CD8-positive, alpha-beta memory T cell (primary cell): ENCODE data around the gene THRA. TPM values are rescaled to one million over a fixed set of nuclear protein-coding genes. Genes with fewer than 3 reads are reported as not detected.

Experiments used
- CTCF ChIA-PET: fragments of 350-600 bp; sonication (Branson Sonifier 250); formaldehyde crosslinking; loops from one replicate; lab custom pipeline; 2021; ENCODE audit warnings: antibody characterized with exemption; lab: Charles Lee
- POLR2A ChIA-PET: fragments of 350-600 bp; sonication (Branson Sonifier 250); formaldehyde crosslinking; loops from one replicate; lab custom pipeline; 2021; ENCODE audit warnings: antibody characterized with exemption; lab: Charles Lee
- DNase-seq, 5 donors: peaks; one replicate each; pipeline versions ENCODE4 v3.0.0 to v3.0.0-alpha.2; 2020 to 2022; ENCODE audit warnings: mixed read lengths in 1 of 5
- H3K27ac ChIP-seq: one replicate; pipeline ENCODE4 v1.7.0; 2013; ENCODE audit warnings: low read depth, mild to moderate bottlenecking, low read length, moderate library complexity
- H3K27me3 ChIP-seq: 2 replicates; pipeline ENCODE4 v1.7.0; 2013; ENCODE audit warnings: low read length, mild to moderate bottlenecking; ENCODE audit not compliant: insufficient read depth, poor library complexity, severe bottlenecking
- H3K36me3 ChIP-seq: 2 replicates; pipeline ENCODE4 v1.7.0; 2013; ENCODE audit warnings: mild to moderate bottlenecking, low read length, moderate library complexity; ENCODE audit not compliant: insufficient read depth
- H3K4me1 ChIP-seq: 2 replicates; pipeline ENCODE4 v1.7.0; 2013; ENCODE audit warnings: mild to moderate bottlenecking, low read length, moderate library complexity; ENCODE audit not compliant: insufficient read depth
- H3K4me3 ChIP-seq: 2 replicates; pipeline ENCODE4 v1.7.0; 2013; ENCODE audit warnings: mild to moderate bottlenecking, low read length
- H3K9me3 ChIP-seq: 2 replicates; pipeline ENCODE4 v1.7.0; 2013; ENCODE audit warnings: mild to moderate bottlenecking, low read length
- H3K27ac Mint-ChIP-seq, 8 donors: one replicate each; pipeline ENCODE4 v1.8.0; 2020 to 2021; ENCODE audit warnings: mixed read lengths in 8 of 8, mild to moderate bottlenecking in 6 of 8, inconsistent platforms in 3 of 8, moderate library complexity in 3 of 8
- H3K27me3 Mint-ChIP-seq, 2 donors: one replicate each; pipeline ENCODE4 v1.8.0; 2020 to 2021; ENCODE audit warnings: mixed read lengths in 2 of 2, mild to moderate bottlenecking in 1 of 2, moderate library complexity in 1 of 2
- H3K36me3 Mint-ChIP-seq, 3 donors: one replicate each; pipeline ENCODE4 v1.8.0; 2020 to 2021; ENCODE audit warnings: mixed read lengths in 3 of 3, inconsistent platforms in 1 of 3, mild to moderate bottlenecking in 1 of 3
- H3K4me1 Mint-ChIP-seq, 3 donors: one replicate each; pipeline ENCODE4 v1.8.0; 2020 to 2021; ENCODE audit warnings: mixed read lengths in 3 of 3, inconsistent platforms in 1 of 3, mild to moderate bottlenecking in 1 of 3
- H3K4me3 Mint-ChIP-seq, 7 donors: one replicate each; pipeline ENCODE4 v1.8.0; 2020 to 2021; ENCODE audit warnings: mixed read lengths in 7 of 7, mild to moderate bottlenecking in 6 of 7, moderate library complexity in 4 of 7, inconsistent platforms in 2 of 7
- H3K9me3 Mint-ChIP-seq, 5 donors: one replicate each; pipeline ENCODE4 v1.8.0; 2020 to 2022; ENCODE audit warnings: mixed read lengths in 5 of 5, mild to moderate bottlenecking in 3 of 5, moderate library complexity in 2 of 5, inconsistent platforms in 1 of 5
- polyA plus RNA-seq: library from polyadenylated mRNA; unstranded; fragments of 300-500 nt; fragmentation: Illumina TruSeq; gene quantifications from one replicate; pipeline ENCODE4 v1.2.3, GENCODE V29; 2021
- total RNA-seq, 2 experiments: library from RNA; stranded (reverse); gene quantifications; one replicate each; pipeline ENCODE4 v1.2.3, GENCODE V29; 2021

The THRA gene
- total and polyA plus RNA-seq, 3 experiments from 2014 or later = 12.6 to 17.0 (median 13.2) TPM

GRCh38 chr17:40091691-40092397 is 29.1 kb downstream of the THRA start:
- Histone ChIP-seq H3K4me1 (peaks cover 31% of the 10 kb centered on the region), H3K27ac (no peak overlapping the region), H3K4me3 (no peak overlapping the region), H3K9me3 (no peaks in the 10 kb centered on the region), H3K36me3 (peaks cover 33% of the 10 kb centered on the region), H3K27me3 (no peaks in the 10 kb centered on the region)
- ChIA-PET CTCF (interaction anchor here (2.2 to 12.4 kb wide), 3 partner anchors 16 to 20 kb away, joined by 16 to 191 read pairs (median 18); no protein-coding TSS in a partner anchor), POLR2A (no interaction called here)
- Mint-ChIP-seq H3K27ac (no peak overlapping the region), H3K4me1 (peaks cover 27 to 42% (median 39%) of the 10 kb centered on the region in 3 donors), H3K9me3 (no peaks in the 10 kb centered on the region), H3K27me3 (peaks cover 0 to 3% of the 10 kb centered on the region in 2 donors), H3K36me3 (peaks cover 18 to 71% (median 19%) of the 10 kb centered on the region in 3 donors), H3K4me3 (no peak overlapping the region)
- DNase-seq = no peak

DNA sequence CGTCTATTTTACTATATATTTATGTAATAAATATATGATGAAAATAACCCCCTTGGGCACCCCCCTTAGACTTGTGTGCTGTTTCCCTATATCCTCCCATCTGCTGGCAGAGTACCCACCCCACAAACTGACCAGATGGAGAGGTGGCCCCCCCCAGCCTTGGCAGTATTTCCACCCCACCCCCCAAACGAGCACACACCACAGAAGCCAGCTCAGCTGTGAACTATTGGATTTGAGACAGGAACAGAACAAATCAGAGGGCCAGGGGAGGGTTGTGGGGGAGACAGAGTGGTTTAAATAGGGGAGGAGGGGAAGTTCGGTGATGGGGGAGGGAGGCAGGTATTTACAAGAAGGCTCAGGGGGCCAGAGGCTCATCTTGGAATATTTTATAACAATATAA is 29.8 kb downstream of the THRA start:
- Histone ChIP-seq H3K9me3 (no peaks in the 10 kb centered on the region), H3K27me3 (no peaks in the 10 kb centered on the region), H3K4me1 (peaks cover 38% of the 10 kb centered on the region), H3K36me3 (peaks cover 28% of the 10 kb centered on the region), H3K27ac (no peak overlapping the region), H3K4me3 (no peak overlapping the region)
- Mint-ChIP-seq H3K4me1 (peaks cover 33 to 43% (median 41%) of the 10 kb centered on the region in 3 donors), H3K9me3 (no peaks in the 10 kb centered on the region), H3K36me3 (peaks cover 12 to 67% (median 16%) of the 10 kb centered on the region in 3 donors), H3K27ac (peak overlapping the region in 3 of 8 donors; percentile 42 to 87 (median 66)), H3K27me3 (peaks cover 0 to 3% of the 10 kb centered on the region in 2 donors), H3K4me3 (no peak overlapping the region)
- ChIA-PET POLR2A (interaction anchor here (1.5 kb wide), 1 partner anchor 20 kb away, joined by 9 read pairs; no protein-coding TSS in a partner anchor), CTCF (interaction anchor here (1.3 to 12.4 kb wide), 3 partner anchors 15 to 19 kb away, joined by 3 to 191 read pairs (median 16); no protein-coding TSS in a partner anchor)
- no peak for DNase-seq

GRCh38 chr17:40093005-40093579 is 30.3 kb downstream of the THRA start:
- Mint-ChIP-seq H3K4me1 (peaks cover 38 to 48% (median 46%) of the 10 kb centered on the region in 3 donors), H3K27ac (peak overlapping the region in 6 of 8 donors; percentile 9 to 94 (median 71)), H3K9me3 (no peaks in the 10 kb centered on the region), H3K4me3 (no peak overlapping the region), H3K27me3 (peaks cover 0 to 3% of the 10 kb centered on the region in 2 donors), H3K36me3 (peaks cover 12 to 63% (median 16%) of the 10 kb centered on the region in 3 donors)
- H3K27ac ChIP-seq = no peak overlapping the region
- peaks cover 25% of the 10 kb centered on the region for H3K36me3 ChIP-seq
- POLR2A ChIA-PET = interaction anchor here (1.5 kb wide), 1 partner anchor 19 kb away, joined by 9 read pairs; no protein-coding TSS in a partner anchor
- H3K27me3 ChIP-seq = no peaks in the 10 kb centered on the region
- peaks cover 43% of the 10 kb centered on the region for H3K4me1 ChIP-seq
- DNase-seq = no peak
- CTCF ChIA-PET = interaction anchor here (1.2 to 12.4 kb wide), 5 partner anchors 14 to 65 kb away, joined by 3 to 191 read pairs (median 9); no protein-coding TSS in a partner anchor
- H3K4me3 ChIP-seq = no peak overlapping the region
- no peaks in the 10 kb centered on the region for H3K9me3 ChIP-seq

GRCh38 chr17:40093580-40094201 is 30.9 kb downstream of the THRA start:
- H3K4me1 ChIP-seq = peaks cover 49% of the 10 kb centered on the region
- peaks cover 0 to 3% of the 10 kb centered on the region in 2 donors for H3K27me3 Mint-ChIP-seq
- peak overlapping the region; percentile 9 to 94 (median 78) for H3K27ac Mint-ChIP-seq
- no peaks in the 10 kb centered on the region for H3K9me3 Mint-ChIP-seq
- no peaks in the 10 kb centered on the region for H3K27me3 ChIP-seq
- no peaks in the 10 kb centered on the region for H3K9me3 ChIP-seq
- ChIA-PET POLR2A (interaction anchor here (1.5 kb wide), 1 partner anchor 18 kb away, joined by 9 read pairs; no protein-coding TSS in a partner anchor), CTCF (interaction anchor here (1.2 to 12.4 kb wide), 6 partner anchors 14 to 75 kb away, joined by 3 to 191 read pairs (median 6); no protein-coding TSS in a partner anchor)
- no peak overlapping the region for H3K4me3 Mint-ChIP-seq
- H3K36me3 ChIP-seq = peaks cover 21% of the 10 kb centered on the region
- peaks cover 12 to 58% (median 16%) of the 10 kb centered on the region in 3 donors for H3K36me3 Mint-ChIP-seq
- H3K4me3 ChIP-seq = no peak overlapping the region
- H3K4me1 Mint-ChIP-seq = peaks cover 44 to 54% (median 52%) of the 10 kb centered on the region in 3 donors
- no peak overlapping the region for H3K27ac ChIP-seq
- DNase-seq = no peak

GRCh38 chr17:40094874-40095273 is 32.1 kb downstream of the THRA start:
- Mint-ChIP-seq H3K4me1 (peaks cover 53 to 64% (median 60%) of the 10 kb centered on the region in 3 donors), H3K27ac (peak overlapping the region in 7 of 8 donors; percentile 72 to 100 (median 94)), H3K36me3 (peaks cover 12 to 50% (median 15%) of the 10 kb centered on the region in 3 donors), H3K9me3 (no peaks in the 10 kb centered on the region), H3K27me3 (peaks cover 0 to 3% of the 10 kb centered on the region in 2 donors), H3K4me3 (peak overlapping the region in 5 of 7 donors; percentile 8 to 84 (median 47))
- Histone ChIP-seq H3K27me3 (no peaks in the 10 kb centered on the region), H3K27ac (no peak overlapping the region), H3K9me3 (no peaks in the 10 kb centered on the region), H3K36me3 (peaks cover 21% of the 10 kb centered on the region), H3K4me3 (no peak overlapping the region), H3K4me1 (peaks cover 58% of the 10 kb centered on the region)
- ChIA-PET POLR2A (interaction anchor here (0.5 to 2.2 kb wide), 2 partner anchors 18 to 19 kb away, joined by 4 to 7 read pairs; no protein-coding TSS in a partner anchor), CTCF (interaction anchor here (1.2 to 12.4 kb wide), 6 partner anchors 17 to 74 kb away, joined by 3 to 191 read pairs (median 8); partner anchors contain the start of gene MED24)
- DNase-seq = no peak

DNA sequence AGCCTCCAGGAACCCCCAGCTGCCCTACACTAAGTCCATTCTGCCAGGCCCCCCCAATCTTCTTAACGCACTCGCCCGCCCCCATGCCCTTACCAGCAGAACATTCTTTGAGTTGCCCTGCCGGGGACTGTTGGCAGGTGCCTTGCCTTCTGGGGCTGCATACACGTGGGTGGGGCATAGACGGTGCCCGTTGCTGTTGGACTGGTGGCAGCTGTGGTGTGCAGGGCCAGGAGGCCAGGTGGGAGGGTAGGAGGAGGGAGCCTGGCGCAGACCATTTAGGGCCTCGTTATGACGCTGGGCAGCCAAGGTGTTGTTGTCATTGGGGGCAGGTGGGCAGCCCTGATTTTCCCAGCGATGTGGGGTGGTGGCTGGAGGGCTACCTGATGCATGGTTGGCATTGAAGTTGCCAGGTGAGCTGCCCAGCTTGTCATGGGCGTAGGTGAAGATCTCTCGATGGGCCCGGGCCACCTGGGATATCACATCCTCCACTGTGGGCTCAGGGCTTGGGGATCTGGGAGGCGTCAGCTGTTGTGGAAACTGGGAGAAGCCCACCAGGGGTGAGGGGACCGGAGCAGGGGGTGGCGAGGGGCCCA is 32.7 kb downstream of the THRA start:
- no peak for DNase-seq
- Mint-ChIP-seq H3K4me1 (peaks cover 57 to 70% (median 66%) of the 10 kb centered on the region in 3 donors), H3K36me3 (peaks cover 12 to 48% (median 15%) of the 10 kb centered on the region in 3 donors), H3K27me3 (peaks cover 0 to 3% of the 10 kb centered on the region in 2 donors), H3K4me3 (peak overlapping the region; percentile 68 to 99 (median 90)), H3K9me3 (no peaks in the 10 kb centered on the region), H3K27ac (peak overlapping the region; percentile 81 to 100 (median 94))
- peaks cover 21% of the 10 kb centered on the region for H3K36me3 ChIP-seq
- peaks cover 61% of the 10 kb centered on the region for H3K4me1 ChIP-seq
- H3K27ac ChIP-seq = no peak overlapping the region
- H3K9me3 ChIP-seq = no peaks in the 10 kb centered on the region
- peak overlapping the region; percentile 49 for H3K4me3 ChIP-seq
- ChIA-PET POLR2A (interaction anchor here (1.0 to 2.2 kb wide), 4 partner anchors 11 to 28 kb away, joined by 3 to 10 read pairs (median 5); no protein-coding TSS in a partner anchor), CTCF (interaction anchor here (0.7 to 12.4 kb wide), 7 partner anchors 9 to 70 kb away, joined by 3 to 191 read pairs (median 3); partner anchors contain the start of gene MED24)
- H3K27me3 ChIP-seq = no peaks in the 10 kb centered on the region
